Right atrium auricular region (tissue), 2 donors: ENCODE measurements around the gene CCNC. TPM values are rescaled to one million over a fixed set of nuclear protein-coding genes. Genes with fewer than 3 reads are reported as not detected.

Experiments used
- DNase-seq: peaks from one replicate; pipeline ENCODE4 v3.0.0-alpha.2; 2019; ENCODE audit warnings: low spot score
- H3K27ac ChIP-seq, 2 donors: fragments of 200-600 bp; sonication (generic); 1 replicate in 1 of 2; 2 replicates in 1 of 2; pipeline ENCODE4 v1.5.1; 2016 to 2019
- H3K27me3 ChIP-seq, 2 donors: fragments of 200-600 bp; sonication (generic); one replicate each; pipeline versions ENCODE4 v1.5.1 to v1.6.0; 2017 to 2019
- H3K36me3 ChIP-seq: fragments of 200-600 bp; sonication (generic); one replicate; pipeline ENCODE4 v1.5.1; 2016
- H3K4me1 ChIP-seq, 2 donors: fragments of 200-600 bp; sonication (generic); one replicate each; pipeline versions ENCODE4 v1.5.1 to v1.6.0; 2017 to 2019
- H3K4me3 ChIP-seq, 2 donors: fragments of 200-600 bp; sonication (generic); 1 replicate in 1 of 2; 2 replicates in 1 of 2; pipeline ENCODE4 v1.5.1; 2017 to 2019; ENCODE audit warnings: mild to moderate bottlenecking in 1 of 2, moderate library complexity in 1 of 2
- H3K9me3 ChIP-seq, 2 donors: fragments of 200-600 bp; sonication (generic); one replicate each; pipeline ENCODE4 v1.5.1; 2019
- total RNA-seq, 2 donors: library from RNA; depleted of rRNA; stranded (reverse); fragments of >200 nt; gene quantifications; one replicate each; pipeline ENCODE4 v1.1.0, GENCODE V29; 2016
- TF ChIP-seq, protein P1 (sequence below), 2 donors: fragments of 200-600 bp; sonication (generic); IDR thresholded peaks; one replicate each; pipeline ENCODE4 v1.5.1; 2019; ENCODE audit warnings: antibody characterized with exemption in 2 of 2

CCNC gene
- total RNA-seq, 2 donors from 2014 or later, result 17.6 to 23.1 TPM

DNA sequence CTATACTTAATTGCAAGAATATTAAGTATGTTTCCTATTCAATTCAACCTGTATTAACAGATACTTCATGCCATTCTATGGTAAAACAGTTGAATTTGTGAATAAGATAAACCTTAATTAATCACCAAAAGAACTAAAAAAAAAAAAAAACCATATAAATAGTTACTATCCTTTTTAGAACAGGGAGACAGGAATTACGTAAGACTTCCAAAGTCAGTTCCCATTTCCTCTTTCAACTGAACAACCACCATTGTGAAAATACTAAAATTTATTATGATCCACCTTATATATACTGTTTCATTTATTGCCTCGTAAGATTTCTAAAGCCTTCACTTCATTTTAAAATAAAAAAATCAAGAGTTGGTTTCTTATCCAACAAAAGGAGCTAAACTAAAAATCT is 9.4 kb downstream of the CCNC start:
- DNase-seq, result no peak
- no peak overlapping the region for H3K4me3 ChIP-seq
- TF ChIP-seq, protein P1, sequence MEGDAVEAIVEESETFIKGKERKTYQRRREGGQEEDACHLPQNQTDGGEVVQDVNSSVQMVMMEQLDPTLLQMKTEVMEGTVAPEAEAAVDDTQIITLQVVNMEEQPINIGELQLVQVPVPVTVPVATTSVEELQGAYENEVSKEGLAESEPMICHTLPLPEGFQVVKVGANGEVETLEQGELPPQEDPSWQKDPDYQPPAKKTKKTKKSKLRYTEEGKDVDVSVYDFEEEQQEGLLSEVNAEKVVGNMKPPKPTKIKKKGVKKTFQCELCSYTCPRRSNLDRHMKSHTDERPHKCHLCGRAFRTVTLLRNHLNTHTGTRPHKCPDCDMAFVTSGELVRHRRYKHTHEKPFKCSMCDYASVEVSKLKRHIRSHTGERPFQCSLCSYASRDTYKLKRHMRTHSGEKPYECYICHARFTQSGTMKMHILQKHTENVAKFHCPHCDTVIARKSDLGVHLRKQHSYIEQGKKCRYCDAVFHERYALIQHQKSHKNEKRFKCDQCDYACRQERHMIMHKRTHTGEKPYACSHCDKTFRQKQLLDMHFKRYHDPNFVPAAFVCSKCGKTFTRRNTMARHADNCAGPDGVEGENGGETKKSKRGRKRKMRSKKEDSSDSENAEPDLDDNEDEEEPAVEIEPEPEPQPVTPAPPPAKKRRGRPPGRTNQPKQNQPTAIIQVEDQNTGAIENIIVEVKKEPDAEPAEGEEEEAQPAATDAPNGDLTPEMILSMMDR (IDR thresholded peaks at IDR 0.05), result no peak
- no peaks in the 10 kb centered on the region for H3K27me3 ChIP-seq
- peaks cover 0 to 5% of the 10 kb centered on the region in 2 donors for H3K9me3 ChIP-seq
- H3K4me1 ChIP-seq, result peaks cover 0 to 9% of the 10 kb centered on the region in 2 donors
- no peak overlapping the region for H3K27ac ChIP-seq
- peaks cover 47% of the 10 kb centered on the region for H3K36me3 ChIP-seq

DNA sequence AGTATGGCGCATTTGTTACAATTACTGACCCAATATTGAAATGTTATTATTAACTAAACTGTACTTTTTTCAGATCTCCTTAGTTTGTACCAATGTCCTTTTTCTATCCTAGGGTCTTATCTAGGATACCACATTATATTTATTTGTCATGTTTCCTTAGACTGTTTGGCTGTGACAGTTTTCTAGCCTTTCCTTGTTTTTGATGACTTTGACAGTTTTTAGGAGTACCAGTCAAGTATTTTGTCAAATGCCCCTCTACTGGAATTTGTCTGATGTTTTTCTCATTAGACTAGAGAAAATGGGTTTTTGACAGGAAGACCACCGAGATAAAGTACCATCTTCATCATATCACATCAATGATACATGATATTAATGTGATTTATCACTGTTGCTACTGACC is 14.6 kb downstream of the CCNC start:
- Histone ChIP-seq H3K9me3 (peaks cover 0 to 5% of the 10 kb centered on the region in 2 donors), H3K4me3 (no peak overlapping the region), H3K36me3 (peaks cover 41% of the 10 kb centered on the region), H3K27ac (no peak overlapping the region), H3K4me1 (no peaks in the 10 kb centered on the region), H3K27me3 (no peaks in the 10 kb centered on the region)
- TF ChIP-seq, protein P1 (IDR thresholded peaks at IDR 0.05), result no peak
- no peak for DNase-seq

DNA sequence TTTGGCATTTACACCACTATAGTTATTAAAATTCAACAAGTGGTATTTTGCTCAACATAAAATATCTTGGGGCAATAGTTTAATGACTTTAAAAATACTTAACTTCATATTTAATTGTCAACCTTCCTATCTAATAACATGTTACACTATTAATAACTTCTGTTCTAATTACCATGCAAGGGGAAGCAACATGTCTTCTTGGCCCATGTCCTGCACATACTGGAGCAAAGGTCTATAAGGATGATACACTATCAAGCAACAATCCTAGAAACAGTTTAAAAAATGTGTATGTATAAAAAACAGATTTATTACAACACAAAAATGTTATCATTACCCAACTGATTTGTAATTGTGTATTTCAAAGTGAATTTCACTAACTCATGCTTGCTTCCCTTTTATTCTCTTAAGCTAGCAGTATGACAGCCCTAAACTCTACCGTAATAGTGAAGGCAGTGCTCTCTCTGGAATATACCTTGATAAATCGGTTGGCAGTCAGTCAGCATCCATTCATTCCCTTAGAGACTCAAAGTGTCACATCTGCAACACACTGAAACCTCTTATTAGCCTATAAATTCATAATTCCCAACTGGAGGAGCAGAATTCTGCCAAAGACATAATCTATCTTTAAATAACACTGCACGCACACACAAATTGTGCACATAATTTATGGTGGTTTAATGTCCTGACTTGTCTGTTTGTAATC is 18.3 kb downstream of the CCNC start:
- Histone ChIP-seq H3K36me3 (peaks cover 37% of the 10 kb centered on the region), H3K27ac (no peak overlapping the region), H3K9me3 (peaks cover 0 to 4% of the 10 kb centered on the region in 2 donors), H3K4me1 (no peaks in the 10 kb centered on the region), H3K27me3 (no peaks in the 10 kb centered on the region), H3K4me3 (no peak overlapping the region)
- DNase-seq, result no peak
- TF ChIP-seq, protein P1 (IDR thresholded peaks at IDR 0.05), result no peak

DNA sequence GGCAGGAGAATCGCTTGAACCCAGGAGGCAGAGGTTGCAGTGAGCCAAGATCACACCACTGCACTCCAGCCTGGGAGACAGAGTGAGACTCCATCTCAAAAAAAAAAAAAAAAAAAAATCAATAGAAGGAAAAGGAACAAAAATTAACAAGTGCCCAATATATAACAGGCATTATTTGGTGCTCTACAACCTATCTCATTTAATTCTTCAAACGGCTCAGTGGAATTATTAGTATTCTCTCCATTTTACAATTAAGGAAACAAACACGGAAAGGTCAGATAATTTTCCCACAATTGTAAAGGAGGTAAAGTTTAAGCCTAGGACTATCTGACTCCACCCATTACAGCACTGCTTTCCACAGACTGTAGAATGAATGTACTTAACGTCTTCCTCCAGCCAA is 19.8 kb downstream of the CCNC start:
- Histone ChIP-seq H3K36me3 (peaks cover 35% of the 10 kb centered on the region), H3K4me1 (no peaks in the 10 kb centered on the region), H3K27me3 (no peaks in the 10 kb centered on the region), H3K27ac (no peak overlapping the region), H3K4me3 (no peak overlapping the region), H3K9me3 (no peaks in the 10 kb centered on the region)
- TF ChIP-seq, protein P1 (IDR thresholded peaks at IDR 0.05), result no peak
- DNase-seq, result no peak

DNA sequence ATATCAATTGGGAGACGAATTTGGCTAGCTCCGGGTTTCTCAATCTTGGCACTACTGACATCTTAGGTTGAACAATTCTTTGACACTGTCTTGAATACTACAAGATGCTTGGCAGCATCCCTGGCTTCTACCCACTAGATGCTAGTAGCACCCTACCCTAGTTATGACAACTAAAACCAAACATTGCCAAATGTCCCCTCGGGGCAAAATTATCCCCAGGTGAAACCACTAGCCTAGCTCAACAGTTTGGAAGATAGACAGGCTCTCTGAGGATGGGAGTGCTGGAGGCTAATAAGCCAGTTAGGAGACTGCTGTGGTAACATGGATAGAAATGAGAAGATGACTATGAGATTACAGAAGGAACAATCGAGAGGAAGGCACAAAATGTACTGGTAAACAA is 20.9 kb downstream of the CCNC start:
- TF ChIP-seq, protein P1 (IDR thresholded peaks at IDR 0.05), result no peak
- Histone ChIP-seq H3K9me3 (no peaks in the 10 kb centered on the region), H3K27me3 (no peaks in the 10 kb centered on the region), H3K36me3 (peaks cover 42% of the 10 kb centered on the region), H3K4me3 (no peak overlapping the region), H3K4me1 (no peaks in the 10 kb centered on the region), H3K27ac (no peak overlapping the region)
- DNase-seq, result no peak

DNA sequence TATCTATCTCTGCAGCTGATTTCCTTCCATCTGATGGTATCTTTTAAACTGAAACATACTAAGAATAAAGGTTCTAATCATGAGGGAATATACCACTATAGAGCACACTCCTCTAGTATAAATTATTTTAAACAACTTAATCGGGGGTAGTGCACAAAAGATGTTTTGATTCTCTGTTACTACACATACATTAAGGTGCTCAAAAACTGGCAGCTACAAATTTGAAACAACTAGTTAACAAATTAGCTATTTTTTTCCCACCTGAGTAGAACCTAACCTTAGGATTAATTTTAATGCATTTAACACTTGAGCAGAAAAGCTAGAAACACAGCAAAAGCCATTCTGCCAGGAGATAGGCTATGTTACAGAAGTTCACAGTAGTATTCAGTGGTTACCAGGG is 23.0 kb downstream of the CCNC start:
- no peak overlapping the region for H3K4me3 ChIP-seq
- no peak for DNase-seq
- H3K36me3 ChIP-seq, result peaks cover 53% of the 10 kb centered on the region
- no peaks in the 10 kb centered on the region for H3K9me3 ChIP-seq
- H3K27me3 ChIP-seq, result no peaks in the 10 kb centered on the region
- no peaks in the 10 kb centered on the region for H3K4me1 ChIP-seq
- TF ChIP-seq, protein P1 (IDR thresholded peaks at IDR 0.05), result no peak
- H3K27ac ChIP-seq, result no peak overlapping the region
